ENCODE data around the gene RNF227.

RNF227 gene

GRCh38 chr17:7889166-7889955 lies 26.7 kb downstream of the RNF227 start:
- no peak for DNase-seq (ENCODE audit: low read depth)

- peak; percentile 18 for DNase-seq (ENCODE audit: low read depth)
These were observed 27.7 kb downstream of the RNF227 start, which contains the start of gene CHD3 for GRCh38 chr17:7888184-7888920. CHD3 (plus strand) TSS chr17:7888789; CDS start chr17:7889001, 212 bp downstream.

GRCh38 chr17:7887482-7888183 lies 28.5 kb downstream of the RNF227 start:
- peak; percentile 80 for DNase-seq (ENCODE audit: low read depth)

- DNase-seq (ENCODE audit: low read depth), result no peak
These were observed 29.0 kb downstream of the RNF227 start for GRCh38 chr17:7887038-7887481.

- DNase-seq (ENCODE audit: low read depth), result no peak
These were observed 29.7 kb downstream of the RNF227 start for GRCh38 chr17:7886227-7887037.

- peak; percentile 42 for DNase-seq (ENCODE audit: low read depth)
These were observed 30.5 kb downstream of the RNF227 start for GRCh38 chr17:7885367-7886226.

GRCh38 chr17:7884581-7885366 lies 31.3 kb downstream of the RNF227 start:
- peak; percentile 57 for DNase-seq (ENCODE audit: low read depth)

- no peak for DNase-seq (ENCODE audit: low read depth)
These were observed 32.2 kb downstream of the RNF227 start for GRCh38 chr17:7883781-7884386.

GRCh38 chr17:7882629-7883028 lies 33.5 kb downstream of the RNF227 start:
- no peak for DNase-seq (ENCODE audit: low read depth)

- no peak for DNase-seq (ENCODE audit: low read depth)
These were observed 34.0 kb downstream of the RNF227 start for GRCh38 chr17:7882068-7882467.

GRCh38 chr17:7881276-7882054 lies 34.6 kb downstream of the RNF227 start:
- no peak for DNase-seq (ENCODE audit: low read depth)

- no peak for DNase-seq (ENCODE audit: low read depth)
These were observed 35.8 kb downstream of the RNF227 start for GRCh38 chr17:7880076-7880868.

GRCh38 chr17:7878234-7878633 lies 37.9 kb downstream of the RNF227 start:
- DNase-seq (ENCODE audit: low read depth), result no peak

GRCh38 chr17:7875804-7876370 lies 40.2 kb downstream of the RNF227 start:
- no peak for DNase-seq (ENCODE audit: low read depth)

- DNase-seq (ENCODE audit: low read depth), result no peak
These were observed 43.0 kb downstream of the RNF227 start for GRCh38 chr17:7873051-7873450.

GRCh38 chr17:7867881-7868329 lies 48.2 kb downstream of the RNF227 start:
- no peak for DNase-seq (ENCODE audit: low read depth)

- no peak for DNase-seq (ENCODE audit: low read depth)
These were observed 51.0 kb downstream of the RNF227 start for GRCh38 chr17:7864995-7865650.

Data from stimulated activated CD8-positive, alpha-beta memory T cell treated with anti-CD3 and anti-CD28 coated beads, Interleukin-12 subunit alpha, Interleukin-12 subunit beta, amount 100 ng/mL, for 4 hours (primary cell).